Measurements from ENCODE around the gene HSPB1. TPM values are rescaled to one million over a fixed set of nuclear protein-coding genes. Genes with fewer than 3 reads are reported as not detected.

HSPB1 gene
- total and polyA plus RNA-seq, 2 of the 13 experiments (the other 11 are each of a cell fraction or from before 2014, with no cell fraction given), result 21.0 to 38.6 TPM

GRCh38 chr7:76267894-76268183 lies 34.6 kb upstream of the HSPB1 start (continued):
- TF ChIP-seq, protein P1, sequence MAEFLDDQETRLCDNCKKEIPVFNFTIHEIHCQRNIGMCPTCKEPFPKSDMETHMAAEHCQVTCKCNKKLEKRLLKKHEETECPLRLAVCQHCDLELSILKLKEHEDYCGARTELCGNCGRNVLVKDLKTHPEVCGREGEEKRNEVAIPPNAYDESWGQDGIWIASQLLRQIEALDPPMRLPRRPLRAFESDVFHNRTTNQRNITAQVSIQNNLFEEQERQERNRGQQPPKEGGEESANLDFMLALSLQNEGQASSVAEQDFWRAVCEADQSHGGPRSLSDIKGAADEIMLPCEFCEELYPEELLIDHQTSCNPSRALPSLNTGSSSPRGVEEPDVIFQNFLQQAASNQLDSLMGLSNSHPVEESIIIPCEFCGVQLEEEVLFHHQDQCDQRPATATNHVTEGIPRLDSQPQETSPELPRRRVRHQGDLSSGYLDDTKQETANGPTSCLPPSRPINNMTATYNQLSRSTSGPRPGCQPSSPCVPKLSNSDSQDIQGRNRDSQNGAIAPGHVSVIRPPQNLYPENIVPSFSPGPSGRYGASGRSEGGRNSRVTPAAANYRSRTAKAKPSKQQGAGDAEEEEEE (CRISPR knock-in tag; IDR thresholded peaks at IDR 0.05; ENCODE audit: borderline replicate concordance), result no peak
- TF ChIP-seq ATRX (CRISPR knock-in tag; IDR thresholded peaks at IDR 0.05; ENCODE audit: borderline replicate concordance) (no peak), ZNF468 (CRISPR knock-in tag; IDR thresholded peaks at IDR 0.05) (no peak), SETDB1 (CRISPR knock-in tag; IDR thresholded peaks at IDR 0.05; ENCODE audit: borderline replicate concordance) (no peak), RFXAP (CRISPR knock-in tag; IDR thresholded peaks at IDR 0.05; ENCODE audit: borderline replicate concordance) (no peak), ZBTB7A (CRISPR knock-in tag; IDR thresholded peaks at IDR 0.05) (no peak)

DNA sequence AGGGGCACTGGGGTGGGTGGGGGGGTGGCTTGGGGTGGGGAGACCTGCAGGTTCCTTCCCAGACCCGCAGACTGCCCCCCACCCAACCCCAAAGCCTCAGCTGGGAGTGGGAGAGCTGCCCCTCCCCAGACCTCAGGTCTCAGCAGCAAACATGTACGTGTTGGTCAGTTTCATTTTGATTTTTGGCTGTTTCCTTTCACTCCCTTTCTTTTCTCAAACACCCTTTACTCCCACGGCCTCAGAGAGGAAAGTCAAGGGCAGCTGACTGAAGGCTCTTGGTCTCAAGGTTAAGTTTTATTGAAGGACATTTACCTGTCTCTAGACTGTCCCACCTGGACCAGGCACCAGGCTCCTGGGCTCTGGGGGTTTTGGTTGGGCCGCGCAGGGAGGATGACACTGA lies 34.1 kb upstream of the HSPB1 start:
- in situ Hi-C loops (cut with HindIII; ENCODE audit: extremely low pct_ligation_motif_present, low pct_unique_long_range_greater_than_20kb), result no loop called here
- no peak for FAIRE-seq
- TF ChIP-seq GLI4 (CRISPR knock-in tag; IDR thresholded peaks at IDR 0.05; ENCODE audit: borderline replicate concordance) (no peak), XRCC5 (optimal IDR thresholded peaks at IDR 0.05; ENCODE audit: low read length) (no peak), ZBTB40 (IDR thresholded peaks at IDR 0.05) (no peak), ZBTB40 (CRISPR knock-in tag; IDR thresholded peaks at IDR 0.05) (no peak), ZKSCAN5 (CRISPR knock-in tag; IDR thresholded peaks at IDR 0.05) (no peak)

More for the DNA sequence above, 34.1 kb upstream of the HSPB1 start:
- CTCF ChIA-PET (ENCODE audit: low intra/inter-chr PET ratio, low total read pairs), result no interaction called here
- BruUV-seq (replicated peaks), result no TSS peak
- H3K9ac ChIP-seq (ENCODE audit: insufficient read depth, low read depth, low read length), result no peak overlapping the region
- H3K9me3 ChIP-seq (ENCODE audit: low read length), result no peaks in the 10 kb centered on the region
- H3K36me3 ChIP-seq (replicated peaks in 1 of 2; ENCODE audit: control insufficient read depth in 1 of 2, insufficient read depth in 2 of 2, low read length in 2 of 2), result no peaks in the 10 kb centered on the region
- H3K27me3 ChIP-seq (ENCODE audit: control insufficient read depth in 1 of 2, insufficient read depth in 2 of 2, low read length in 2 of 2), result peaks cover 0 to 13% of the 10 kb centered on the region in 2 experiments; a peak in 4 of 5 replicates
- no peak overlapping the region for H3K4me3 ChIP-seq (replicated peaks in 1 of 3; ENCODE audit: insufficient read depth in 1 of 3, low read depth in 2 of 3, low read length in 3 of 3)
- DNase-seq (ENCODE audit: low spot score), result no peak
- H3K4me2 ChIP-seq (ENCODE audit: low read depth, low read length), result peak overlapping the region; percentile 12; the same call in 1 of the 2 replicates
- no peak overlapping the region for H2AFZ ChIP-seq (ENCODE audit: low read length)
- H3K79me2 ChIP-seq (ENCODE audit: insufficient read depth, low read length), result no peaks in the 10 kb centered on the region
- intact Hi-C loops (cut with micrococcal nuclease; ENCODE audit: unreplicated experiment), result no loop called here
- H3K4me1 ChIP-seq (ENCODE audit: insufficient read depth, low read length), result peaks cover 9% of the 10 kb centered on the region
- ATAC-seq, result 0 out of 3 replicates have a peak, but pooled peaks have one; percentile 15
- WGBS (ENCODE audit: low lambda C conversion rate), result 30% methylated on average over 4 of the region's 5 CpGs
- no peak overlapping the region for H3K27ac ChIP-seq (ENCODE audit: extremely low read length, insufficient read depth, low read length)
- H4K20me1 ChIP-seq (ENCODE audit: insufficient read depth, low read length), result no peaks in the 10 kb centered on the region
- POLR2A ChIA-PET, result no interaction called here

Measured in HepG2 (cell line).